ENCODE measurements around the gene DACT3. TPM values are rescaled to one million over a fixed set of nuclear protein-coding genes. Genes with fewer than 3 reads are reported as not detected.

Gene DACT3
- total RNA-seq, result 1 to 10 TPM; 2.4 to 3.0 TPM

GRCh38 chr19:46661020-46661731 is at the start of gene DACT3:
TSS of gene DACT3 (minus strand) at chr19:46661182. CDS start at chr19:46661064, 118 bp downstream.
- H3K27me3 Mint-ChIP-seq (ENCODE audit: low read depth), result peaks cover 16% of the 10 kb centered on the region
- peak within 1 kb of the TSS; percentile 75 for H3K4me3 Mint-ChIP-seq
- peak; percentile 100 for DNase-seq
- no peak within 1 kb of the TSS for H3K27ac Mint-ChIP-seq
- CTCF ChIA-PET, result interaction anchor here (0.5 to 6.0 kb wide), 25 partner anchors 13 to 293 kb away, joined by 3 to 178 read pairs (median 5); partner anchors contain the start of gene CALM3
- intact Hi-C loops (cut with micrococcal nuclease), result loop anchor here (1.0 to 5.0 kb wide), 5 partner anchors 27 to 264 kb away; partner anchors contain the start of genes ARHGAP35 and PRKD2
- peaks cover 29% of the 10 kb centered on the region for H3K4me1 Mint-ChIP-seq (ENCODE audit: low read depth)
- no peaks in the 10 kb centered on the region for H3K9me3 Mint-ChIP-seq
- H3K36me3 Mint-ChIP-seq (ENCODE audit: low read depth), result no peaks in the 10 kb centered on the region

- peaks cover 21% of the 10 kb centered on the region for H3K4me1 Mint-ChIP-seq (ENCODE audit: low read depth)
- H3K36me3 Mint-ChIP-seq (ENCODE audit: low read depth), result peaks cover 20% of the 10 kb centered on the region
- H3K27me3 Mint-ChIP-seq (ENCODE audit: low read depth), result no peaks in the 10 kb centered on the region
- DNase-seq, result no peak
- no peak overlapping the region for H3K27ac Mint-ChIP-seq
- CTCF ChIA-PET, result no interaction called here
- H3K9me3 Mint-ChIP-seq, result no peaks in the 10 kb centered on the region
- intact Hi-C loops (cut with micrococcal nuclease), result loop anchor here (10.0 kb wide), 1 partner anchor 514 kb away; no protein-coding TSS in a partner anchor
- H3K4me3 Mint-ChIP-seq, result no peak overlapping the region
Measured at GRCh38 chr19:46710687-46711086, 49.7 kb upstream of the DACT3 start.

GRCh38 chr19:46704379-46705076 is 43.5 kb upstream of the DACT3 start:
- Mint-ChIP-seq H3K4me1 (ENCODE audit: low read depth) (peaks cover 7% of the 10 kb centered on the region), H3K9me3 (no peaks in the 10 kb centered on the region), H3K36me3 (ENCODE audit: low read depth) (peaks cover 27% of the 10 kb centered on the region), H3K27me3 (ENCODE audit: low read depth) (no peaks in the 10 kb centered on the region), H3K27ac (peak overlapping the region; percentile 56), H3K4me3 (no peak overlapping the region)
- CTCF ChIA-PET, result interaction anchor here (0.6 to 5.5 kb wide), 22 partner anchors 9 to 332 kb away, joined by 3 to 81 read pairs (median 6); no protein-coding TSS in a partner anchor
- DNase-seq, result peak; percentile 93
- intact Hi-C loops (cut with micrococcal nuclease), result loop anchor here (1.0 kb wide), 3 partner anchors 13 to 49 kb away; partner anchors contain the start of gene PRKD2

- DNase-seq, result no peak
- Mint-ChIP-seq H3K4me1 (ENCODE audit: low read depth) (peaks cover 7% of the 10 kb centered on the region), H3K36me3 (ENCODE audit: low read depth) (peaks cover 27% of the 10 kb centered on the region), H3K27ac (no peak overlapping the region), H3K27me3 (ENCODE audit: low read depth) (no peaks in the 10 kb centered on the region), H3K9me3 (no peaks in the 10 kb centered on the region), H3K4me3 (no peak overlapping the region)
- intact Hi-C loops (cut with micrococcal nuclease), result no loop called here
- CTCF ChIA-PET, result interaction anchor here (0.6 kb wide), 1 partner anchor 69 kb away, joined by 3 read pairs; no protein-coding TSS in a partner anchor
Measured at GRCh38 chr19:46700704-46701103, 39.7 kb upstream of the DACT3 start.

DNA sequence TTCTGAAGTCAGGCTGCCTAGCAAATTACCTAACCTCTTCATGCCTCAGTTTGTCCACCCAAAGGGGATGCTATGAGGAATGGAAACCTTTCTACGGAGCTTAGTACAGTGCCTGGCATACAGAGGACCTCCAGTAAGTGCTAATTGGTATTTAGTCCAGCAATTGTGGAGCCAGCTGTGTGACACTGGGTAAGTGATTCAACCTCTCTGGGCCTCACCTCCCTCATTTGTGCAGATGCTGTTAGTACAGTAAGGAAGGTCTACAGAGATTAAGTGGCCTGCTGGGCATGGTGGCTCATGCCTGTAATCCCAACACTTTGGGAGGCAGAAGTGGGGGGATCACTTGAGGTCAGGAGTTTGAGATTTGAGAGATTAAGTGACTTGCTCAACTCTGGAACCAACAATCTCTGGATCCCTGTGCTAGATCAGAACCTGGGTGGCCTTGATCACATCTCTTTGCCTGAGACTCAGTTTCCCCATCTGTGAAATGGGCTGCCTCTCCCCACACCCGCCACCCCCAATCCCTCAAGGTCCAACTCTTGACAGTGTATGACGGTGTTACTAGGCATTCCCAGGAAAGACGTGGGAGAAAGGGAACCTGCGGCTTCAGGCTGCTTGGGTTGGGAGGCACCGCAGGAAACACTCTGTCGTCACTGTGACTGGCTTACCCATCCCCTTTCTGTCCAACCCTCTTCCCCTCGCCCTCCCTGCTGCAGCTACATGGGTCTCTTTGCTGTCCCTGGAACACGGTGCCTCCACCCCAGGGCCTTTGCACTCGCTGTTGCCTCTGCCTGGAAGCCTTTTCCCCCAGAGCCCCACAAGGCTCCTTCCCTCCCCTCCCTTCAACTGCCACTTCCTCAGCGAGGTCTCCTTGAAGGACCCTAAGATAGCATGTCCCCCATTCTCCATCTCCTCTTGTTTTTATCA is 37.7 kb upstream of the DACT3 start:
- intact Hi-C loops (cut with micrococcal nuclease), result no loop called here
- H3K36me3 Mint-ChIP-seq (ENCODE audit: low read depth), result peaks cover 25% of the 10 kb centered on the region
- no peaks in the 10 kb centered on the region for H3K27me3 Mint-ChIP-seq (ENCODE audit: low read depth)
- H3K9me3 Mint-ChIP-seq, result no peaks in the 10 kb centered on the region
- H3K4me1 Mint-ChIP-seq (ENCODE audit: low read depth), result no peaks in the 10 kb centered on the region
- H3K4me3 Mint-ChIP-seq, result no peak overlapping the region
- CTCF ChIA-PET, result interaction anchor here (1.6 kb wide), 1 partner anchor 30 kb away, joined by 4 read pairs; no protein-coding TSS in a partner anchor
- no peak overlapping the region for H3K27ac Mint-ChIP-seq
- DNase-seq, result no peak

DNA sequence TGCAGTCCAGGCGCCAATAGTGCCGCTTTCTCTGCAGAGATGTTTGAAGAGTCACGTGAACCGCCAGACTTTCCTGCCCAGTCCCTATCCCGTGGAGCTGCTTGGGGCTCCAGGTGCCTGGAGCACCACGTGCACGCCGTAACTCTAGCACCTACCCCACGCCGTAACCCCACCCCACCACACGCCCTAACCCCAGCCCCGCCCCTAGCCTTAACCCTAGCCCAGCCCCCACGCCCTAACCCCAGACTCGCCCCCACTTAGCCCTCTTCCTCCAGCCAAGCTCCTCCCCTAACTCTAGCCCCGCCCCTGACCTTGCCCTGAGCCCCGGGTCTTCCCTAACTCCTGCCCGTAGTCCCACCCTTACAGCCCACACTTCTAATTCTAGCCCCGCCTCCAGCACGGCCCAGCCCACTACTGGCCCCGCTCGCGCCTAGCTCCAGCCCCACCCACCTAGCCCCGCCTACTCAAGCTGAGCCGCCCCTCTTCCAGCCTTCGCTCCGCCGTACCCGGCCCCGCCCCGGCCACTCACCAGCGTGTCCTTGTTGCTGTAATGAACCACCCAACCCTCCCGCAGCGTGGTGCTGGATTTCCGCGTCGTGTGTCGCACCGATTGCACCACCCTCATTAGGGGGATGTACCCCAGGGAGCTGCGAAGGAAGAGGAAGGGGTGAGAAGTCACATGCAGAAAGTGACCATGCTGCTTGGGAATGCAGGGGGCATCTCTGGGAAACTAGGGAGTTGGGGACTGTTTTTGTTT is 36.4 kb upstream of the DACT3 start:
- DNase-seq, result peak; percentile 14
- Mint-ChIP-seq H3K4me1 (ENCODE audit: low read depth) (no peaks in the 10 kb centered on the region), H3K27ac (no peak overlapping the region), H3K36me3 (ENCODE audit: low read depth) (peaks cover 34% of the 10 kb centered on the region), H3K9me3 (no peaks in the 10 kb centered on the region), H3K27me3 (ENCODE audit: low read depth) (no peaks in the 10 kb centered on the region), H3K4me3 (no peak overlapping the region)
- CTCF ChIA-PET, result interaction anchor here (0.6 to 3.0 kb wide), 4 partner anchors 7 to 32 kb away, joined by 3 to 9 read pairs (median 4); no protein-coding TSS in a partner anchor
- intact Hi-C loops (cut with micrococcal nuclease), result no loop called here

DNA sequence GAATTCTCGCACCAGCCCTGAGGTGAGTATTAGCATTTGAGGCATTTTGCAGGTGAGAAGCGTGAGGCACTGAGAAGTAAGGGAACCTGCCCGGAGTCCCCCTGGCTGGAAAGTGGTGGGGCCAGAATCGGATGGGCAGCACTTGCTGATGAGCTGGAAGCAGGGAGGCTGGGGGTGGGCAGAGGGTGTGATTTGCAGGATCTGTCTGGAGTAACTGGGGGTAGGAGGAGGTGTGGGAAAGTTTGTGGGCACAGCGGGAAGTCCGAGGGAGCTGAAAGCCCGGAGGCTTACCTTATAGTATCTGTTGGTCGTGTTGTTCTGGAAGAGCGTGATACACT is 35.9 kb upstream of the DACT3 start:
- no peak for DNase-seq
- H3K4me1 Mint-ChIP-seq (ENCODE audit: low read depth), result no peaks in the 10 kb centered on the region
- H3K4me3 Mint-ChIP-seq, result no peak overlapping the region
- no peaks in the 10 kb centered on the region for H3K9me3 Mint-ChIP-seq
- intact Hi-C loops (cut with micrococcal nuclease), result no loop called here
- CTCF ChIA-PET, result interaction anchor here (0.6 to 3.0 kb wide), 4 partner anchors 8 to 33 kb away, joined by 3 to 9 read pairs (median 4); no protein-coding TSS in a partner anchor
- H3K36me3 Mint-ChIP-seq (ENCODE audit: low read depth), result peaks cover 38% of the 10 kb centered on the region
- H3K27ac Mint-ChIP-seq, result no peak overlapping the region
- no peaks in the 10 kb centered on the region for H3K27me3 Mint-ChIP-seq (ENCODE audit: low read depth)

DNA sequence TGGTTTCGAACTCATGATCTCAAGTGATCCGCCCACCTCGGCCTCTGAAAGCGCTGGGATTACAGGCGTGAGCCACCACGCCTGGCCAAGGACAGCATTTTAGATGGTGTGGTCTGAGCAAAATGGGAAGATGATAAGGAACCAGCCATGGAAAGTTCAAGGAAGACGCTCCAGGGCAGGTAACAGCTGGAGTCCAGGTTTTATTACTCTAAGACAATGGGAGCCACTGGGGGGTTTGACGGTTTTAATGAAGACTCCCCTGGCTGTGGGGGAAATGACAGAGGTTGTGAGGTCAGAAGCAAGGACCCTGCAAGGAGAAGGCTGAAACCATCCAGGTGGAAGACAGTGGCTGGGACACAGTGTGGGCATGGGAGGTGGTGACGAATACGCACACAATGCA is 35.1 kb upstream of the DACT3 start:
- CTCF ChIA-PET, result interaction anchor here (0.6 to 3.0 kb wide), 4 partner anchors 9 to 239 kb away, joined by 3 to 9 read pairs (median 4); no protein-coding TSS in a partner anchor
- no peaks in the 10 kb centered on the region for H3K27me3 Mint-ChIP-seq (ENCODE audit: low read depth)
- no peak overlapping the region for H3K4me3 Mint-ChIP-seq
- no peak for DNase-seq
- H3K36me3 Mint-ChIP-seq (ENCODE audit: low read depth), result peaks cover 41% of the 10 kb centered on the region
- H3K4me1 Mint-ChIP-seq (ENCODE audit: low read depth), result no peaks in the 10 kb centered on the region
- H3K27ac Mint-ChIP-seq, result peak overlapping the region; percentile 18
- H3K9me3 Mint-ChIP-seq, result no peaks in the 10 kb centered on the region
- intact Hi-C loops (cut with micrococcal nuclease), result no loop called here

DNA sequence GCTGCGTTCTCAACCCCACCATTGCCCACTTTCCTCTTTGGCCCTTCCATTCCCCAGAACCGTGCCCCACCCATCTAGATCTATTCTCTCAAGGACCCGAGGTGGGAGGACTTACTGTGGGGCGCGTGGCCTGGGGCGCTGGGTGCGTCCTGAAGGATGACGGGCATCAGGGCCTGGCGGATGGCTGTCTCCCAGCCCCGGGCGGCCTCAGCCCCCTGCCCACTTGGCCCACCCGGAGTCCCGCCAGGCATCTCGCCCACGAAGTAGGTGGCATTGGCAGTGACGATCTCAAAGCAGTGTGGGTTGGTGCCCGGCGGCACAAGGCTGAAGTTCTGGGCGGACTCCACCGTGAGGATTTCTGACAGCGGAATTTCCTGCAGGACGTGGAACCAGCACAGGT is 32.8 kb upstream of the DACT3 start:
- intact Hi-C loops (cut with micrococcal nuclease), result no loop called here
- Mint-ChIP-seq H3K27me3 (ENCODE audit: low read depth) (no peaks in the 10 kb centered on the region), H3K4me1 (ENCODE audit: low read depth) (no peaks in the 10 kb centered on the region), H3K9me3 (no peaks in the 10 kb centered on the region), H3K4me3 (no peak overlapping the region), H3K27ac (peak overlapping the region; percentile 50), H3K36me3 (ENCODE audit: low read depth) (peaks cover 43% of the 10 kb centered on the region)
- DNase-seq, result no peak
- CTCF ChIA-PET, result interaction anchor here (5.8 kb wide), 1 partner anchor 10 kb away, joined by 30 read pairs; no protein-coding TSS in a partner anchor

DNA sequence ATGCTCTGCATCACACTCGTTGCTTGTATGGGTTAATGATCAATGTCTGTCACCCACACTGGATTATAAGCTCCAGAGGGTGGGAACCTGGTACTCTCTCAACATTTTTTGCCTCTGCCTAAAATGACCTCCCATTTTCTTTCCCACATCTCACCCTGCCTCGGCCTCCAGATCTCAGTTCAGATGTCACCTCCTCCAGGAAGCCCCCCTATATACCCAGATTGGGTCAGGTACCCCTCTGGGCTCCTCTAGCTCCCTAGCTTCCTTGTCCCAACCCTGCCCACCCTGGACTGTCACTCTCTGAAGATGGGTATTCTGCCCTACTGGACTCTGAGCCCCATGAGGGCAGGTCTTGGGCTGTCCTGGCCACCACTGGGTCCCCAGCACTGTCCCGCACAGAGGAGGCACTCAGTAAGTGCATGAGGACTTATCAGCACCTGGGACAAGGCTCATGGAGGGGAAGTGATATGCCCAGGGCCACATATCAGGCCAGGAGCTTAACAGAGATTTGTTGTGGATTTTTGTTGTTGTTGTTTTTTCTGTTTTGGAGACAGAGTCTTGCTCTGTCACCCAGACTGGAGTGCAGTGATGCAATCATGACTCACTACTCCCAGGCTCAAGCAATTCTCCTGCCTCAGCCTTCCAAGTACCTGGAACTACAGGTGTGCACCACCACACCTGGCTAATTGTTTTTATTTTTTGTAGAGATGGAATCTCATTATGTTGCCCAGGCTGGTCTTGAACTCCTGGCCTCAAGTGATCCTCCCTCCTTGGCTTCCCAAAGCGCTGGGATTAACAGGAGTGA is 32.1 kb upstream of the DACT3 start:
- no peak for DNase-seq
- CTCF ChIA-PET, result interaction anchor here (0.6 to 5.8 kb wide), 2 partner anchors 11 to 72 kb away, joined by 3 to 30 read pairs; no protein-coding TSS in a partner anchor
- no peaks in the 10 kb centered on the region for H3K9me3 Mint-ChIP-seq
- peaks cover 44% of the 10 kb centered on the region for H3K36me3 Mint-ChIP-seq (ENCODE audit: low read depth)
- H3K27me3 Mint-ChIP-seq (ENCODE audit: low read depth), result no peaks in the 10 kb centered on the region
- H3K4me3 Mint-ChIP-seq, result no peak overlapping the region
- intact Hi-C loops (cut with micrococcal nuclease), result no loop called here
- H3K4me1 Mint-ChIP-seq (ENCODE audit: low read depth), result no peaks in the 10 kb centered on the region
- peak overlapping the region; percentile 50 for H3K27ac Mint-ChIP-seq
